A673 (cell line): ENCODE results near the gene MPO. TPM values are rescaled to one million over a fixed set of nuclear protein-coding genes. Genes with fewer than 3 reads are reported as not detected.

ENCODE experiments used
- BruUV-seq: library from RNA; stranded (reverse); fragments of 400-500 nt; replicated peaks from 2 replicates; lab custom pipeline; 2021; lab: Mats Ljungman, UMichigan
- CTCF ChIA-PET: fragments of 300-600 bp; sonication (Branson Sonifier 250); formaldehyde crosslinking; loops from one replicate; lab custom pipeline; 2022; ENCODE audit warnings: antibody characterized with exemption; lab: Charles Lee
- POLR2A ChIA-PET: fragments of 300-600 bp; sonication (Branson Sonifier 250); formaldehyde crosslinking; loops from one replicate; lab custom pipeline; 2022; ENCODE audit warnings: antibody characterized with exemption; ENCODE audit not compliant: low non-redundant PET; lab: Charles Lee
- DNase-seq: peaks from one replicate; pipeline ENCODE4 v3.0.0-alpha.2; 2015; ENCODE audit warnings: low spot score
- H3K27ac ChIP-seq: fragments of 200-600 bp; sonication (generic); 2 replicates; pipeline ENCODE4 v1.5.1; 2016; ENCODE audit warnings: mixed run types, low read depth, mild to moderate bottlenecking, mixed read lengths, antibody characterized with exemption, low read length; ENCODE audit not compliant: poor library complexity, severe bottlenecking
- H3K27me3 ChIP-seq: fragments of 200-600 bp; sonication (generic); replicated peaks from 2 replicates; pipeline ENCODE4 v1.6.1; 2017; ENCODE audit warnings: mixed run types, low read depth, mild to moderate bottlenecking, mixed read lengths, antibody characterized with exemption, low read length; ENCODE audit not compliant: insufficient read depth, poor library complexity
- H3K36me3 ChIP-seq: fragments of 200-600 bp; sonication (generic); 2 replicates; pipeline ENCODE4 v1.6.1; 2016; ENCODE audit warnings: mixed run types, mild to moderate bottlenecking, mixed read lengths, antibody characterized with exemption, low read length; ENCODE audit not compliant: insufficient read depth, poor library complexity, severe bottlenecking
- H3K4me1 ChIP-seq: fragments of 200-600 bp; sonication (generic); 2 replicates; pipeline ENCODE4 v1.6.1; 2017; ENCODE audit warnings: mixed run types, mild to moderate bottlenecking, mixed read lengths, antibody characterized with exemption, low read length; ENCODE audit not compliant: insufficient read depth, poor library complexity, severe bottlenecking
- H3K4me3 ChIP-seq: fragments of 200-600 bp; sonication (generic); 2 replicates; pipeline ENCODE4 v1.5.1; 2016; ENCODE audit warnings: low read depth, mixed run types, mild to moderate bottlenecking, mixed read lengths, low read length; ENCODE audit not compliant: poor library complexity, severe bottlenecking
- H3K9me3 ChIP-seq: fragments of 200-600 bp; sonication (generic); 2 replicates; pipeline ENCODE4 v1.6.1; 2016; ENCODE audit warnings: mixed run types, low read depth, mild to moderate bottlenecking, mixed read lengths, antibody characterized with exemption, low read length; ENCODE audit not compliant: poor library complexity, severe bottlenecking
- EZH2 ChIP-seq: fragments of 200-600 bp; sonication (generic); IDR thresholded peaks from 2 replicates; pipeline ENCODE4 v1.6.1; 2017; ENCODE audit warnings: borderline replicate concordance, low read depth, mild to moderate bottlenecking, mixed read lengths, antibody characterized with exemption, low read length; ENCODE audit not compliant: poor library complexity, severe bottlenecking
- intact Hi-C: fragments of 100-400 bp; cut with micrococcal nuclease; formaldehyde crosslinking; loops from one replicate; pipeline ENCODE4 v1.10.0; 2022; ENCODE audit not compliant: unreplicated experiment
- total RNA-seq: library from RNA; stranded (reverse); gene quantifications from 2 replicates; pipeline ENCODE4 v1.2.3, GENCODE V29; 2021
- TF ChIP-seq, protein P1 (sequence below): fragments of 300-800, 200-600 bp; sonication (generic); conservative IDR thresholded peaks from 2 replicates; pipeline ENCODE4 v1.5.1; 2017; ENCODE audit warnings: low read depth, mild to moderate bottlenecking, antibody characterized with exemption, low read length, moderate library complexity, mixed read lengths

MPO gene
- total RNA-seq, 1 experiment from 2014 or later: not detected

DNA sequence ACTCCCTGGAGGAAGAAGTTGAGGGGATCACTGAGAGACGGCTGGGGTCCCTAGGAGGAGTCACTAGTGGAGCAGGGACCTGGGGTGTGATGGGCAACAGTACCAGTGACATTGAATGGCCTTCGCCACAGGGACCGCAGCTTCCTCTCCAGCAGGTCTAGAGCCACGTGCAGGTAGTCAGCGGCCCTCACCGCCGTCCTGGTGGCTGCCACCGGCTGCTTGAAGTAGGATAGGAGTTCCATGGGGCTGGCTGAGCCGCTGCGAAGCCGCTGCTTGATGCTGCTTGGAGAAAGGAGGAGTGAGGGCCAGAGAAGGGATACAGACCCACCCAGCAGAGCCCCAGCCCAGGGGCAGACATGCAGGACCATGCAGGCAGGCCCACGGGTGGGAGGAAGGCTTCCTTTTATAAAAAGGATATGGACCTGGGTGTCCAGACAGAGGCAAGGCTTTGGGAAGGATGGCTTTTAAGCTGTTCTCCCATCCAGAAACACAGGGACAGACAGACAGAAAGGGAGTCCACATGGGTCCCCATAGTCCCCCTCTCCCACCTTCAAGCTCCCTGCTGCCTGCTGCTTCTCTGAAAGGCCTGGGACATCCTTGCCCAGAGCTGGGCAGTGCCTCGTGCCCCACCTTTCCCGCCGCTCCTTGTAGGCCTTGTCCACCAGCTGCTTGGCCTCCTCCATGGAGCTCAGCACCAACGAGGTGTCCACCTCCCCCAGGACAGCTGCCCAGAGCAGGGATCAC is 827 bp downstream of the MPO start:
- no peak for DNase-seq
- Histone ChIP-seq H3K4me1 (no peaks in the 10 kb centered on the region), H3K36me3 (no peaks in the 10 kb centered on the region), H3K27ac (no peak overlapping the region), H3K4me3 (no peak overlapping the region), H3K27me3 (peaks cover 25% of the 10 kb centered on the region), H3K9me3 (no peaks in the 10 kb centered on the region)
- intact Hi-C loops: no loop called here
- POLR2A ChIA-PET: no interaction called here
- TF ChIP-seq EZH2: no peak
- TF ChIP-seq, protein P1, sequence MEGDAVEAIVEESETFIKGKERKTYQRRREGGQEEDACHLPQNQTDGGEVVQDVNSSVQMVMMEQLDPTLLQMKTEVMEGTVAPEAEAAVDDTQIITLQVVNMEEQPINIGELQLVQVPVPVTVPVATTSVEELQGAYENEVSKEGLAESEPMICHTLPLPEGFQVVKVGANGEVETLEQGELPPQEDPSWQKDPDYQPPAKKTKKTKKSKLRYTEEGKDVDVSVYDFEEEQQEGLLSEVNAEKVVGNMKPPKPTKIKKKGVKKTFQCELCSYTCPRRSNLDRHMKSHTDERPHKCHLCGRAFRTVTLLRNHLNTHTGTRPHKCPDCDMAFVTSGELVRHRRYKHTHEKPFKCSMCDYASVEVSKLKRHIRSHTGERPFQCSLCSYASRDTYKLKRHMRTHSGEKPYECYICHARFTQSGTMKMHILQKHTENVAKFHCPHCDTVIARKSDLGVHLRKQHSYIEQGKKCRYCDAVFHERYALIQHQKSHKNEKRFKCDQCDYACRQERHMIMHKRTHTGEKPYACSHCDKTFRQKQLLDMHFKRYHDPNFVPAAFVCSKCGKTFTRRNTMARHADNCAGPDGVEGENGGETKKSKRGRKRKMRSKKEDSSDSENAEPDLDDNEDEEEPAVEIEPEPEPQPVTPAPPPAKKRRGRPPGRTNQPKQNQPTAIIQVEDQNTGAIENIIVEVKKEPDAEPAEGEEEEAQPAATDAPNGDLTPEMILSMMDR: no peak
- no TSS peak for BruUV-seq
- CTCF ChIA-PET: interaction anchor here (0.6 kb wide), 1 partner anchor 272 kb away, joined by 11 read pairs; no protein-coding TSS in a partner anchor

DNA sequence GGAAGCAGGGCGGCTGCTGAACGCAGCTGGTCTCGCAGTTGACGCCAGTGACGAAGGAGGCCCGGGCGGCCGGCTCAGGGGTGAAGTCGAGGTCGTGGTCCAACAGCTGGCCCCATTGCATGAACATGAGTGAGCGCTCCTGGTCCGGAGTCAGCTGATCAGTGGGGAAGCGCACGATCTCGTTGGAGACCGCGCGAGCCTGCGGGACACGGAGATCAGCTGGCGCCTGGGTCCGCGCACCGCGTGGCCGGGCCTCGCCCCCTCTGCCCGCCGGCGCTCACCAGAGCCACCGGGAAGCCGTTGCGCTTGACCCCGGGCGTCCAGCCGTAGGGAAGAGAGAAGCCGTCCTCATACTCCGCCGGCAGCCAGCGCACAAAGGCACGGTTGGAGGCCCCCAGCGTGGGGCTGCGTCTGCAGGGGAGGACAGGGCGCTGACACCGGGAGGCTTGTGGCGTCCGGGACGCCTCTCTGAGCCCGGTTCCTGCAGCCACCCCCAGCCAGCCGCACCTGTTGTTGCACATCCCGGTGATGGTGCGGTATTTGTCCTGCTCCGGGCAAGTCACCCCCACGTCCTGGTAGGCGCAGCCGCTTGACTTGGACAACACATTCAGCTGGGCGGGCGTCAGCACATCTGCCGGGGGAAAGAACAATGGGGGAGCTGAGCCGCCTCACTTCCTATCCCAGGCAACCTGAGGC is 1.6 kb downstream of the MPO start:
- no peaks in the 10 kb centered on the region for H3K4me1 ChIP-seq
- no peaks in the 10 kb centered on the region for H3K9me3 ChIP-seq
- intact Hi-C loops: no loop called here
- POLR2A ChIA-PET: no interaction called here
- no TSS peak for BruUV-seq
- no peaks in the 10 kb centered on the region for H3K36me3 ChIP-seq
- H3K27ac ChIP-seq: no peak overlapping the region
- CTCF ChIA-PET: no interaction called here
- DNase-seq: no peak
- no peak overlapping the region for H3K4me3 ChIP-seq
- peaks cover 25% of the 10 kb centered on the region for H3K27me3 ChIP-seq
- TF ChIP-seq, protein P1: no peak
- TF ChIP-seq EZH2: peak; percentile 36

DNA sequence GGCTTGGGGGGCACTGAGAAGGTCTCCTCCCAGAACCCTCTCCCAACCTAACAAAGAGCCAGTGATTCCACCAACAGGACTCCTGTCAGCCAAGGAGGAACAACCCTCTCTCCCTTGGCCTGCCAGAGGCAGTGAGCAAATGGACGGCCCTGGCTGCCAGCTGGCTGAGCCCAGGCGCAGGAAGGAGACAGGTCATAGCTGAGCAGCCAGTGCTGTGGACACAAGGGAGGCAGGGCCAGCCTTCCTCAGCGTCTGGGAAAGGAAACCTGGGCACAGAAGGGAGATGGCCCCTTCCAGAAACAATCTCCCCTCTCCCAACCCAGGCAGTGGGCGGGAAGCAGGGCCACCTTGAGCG is 2.1 kb downstream of the MPO start:
- ChIA-PET CTCF (no interaction called here), POLR2A (no interaction called here)
- peaks cover 25% of the 10 kb centered on the region for H3K27me3 ChIP-seq
- H3K36me3 ChIP-seq: no peaks in the 10 kb centered on the region
- no peak overlapping the region for H3K27ac ChIP-seq
- no peak overlapping the region for H3K4me3 ChIP-seq
- DNase-seq: no peak
- no peaks in the 10 kb centered on the region for H3K4me1 ChIP-seq
- TF ChIP-seq, protein P1: no peak
- TF ChIP-seq EZH2: no peak
- no TSS peak for BruUV-seq
- intact Hi-C loops: no loop called here
- no peaks in the 10 kb centered on the region for H3K9me3 ChIP-seq
